ENCODE data around the gene XAF1. TPM values are rescaled to one million over a fixed set of nuclear protein-coding genes. Genes with fewer than 3 reads are reported as not detected.
"Not testable (repeated sequence)": the region's sequence is repeated elsewhere in the genome, so short reads cannot be mapped to it uniquely, and the experiment has no call there.

The XAF1 gene
- total and polyA plus RNA-seq, 8 donors, result 1.5 to 13.1 (median 8.1) TPM

DNA sequence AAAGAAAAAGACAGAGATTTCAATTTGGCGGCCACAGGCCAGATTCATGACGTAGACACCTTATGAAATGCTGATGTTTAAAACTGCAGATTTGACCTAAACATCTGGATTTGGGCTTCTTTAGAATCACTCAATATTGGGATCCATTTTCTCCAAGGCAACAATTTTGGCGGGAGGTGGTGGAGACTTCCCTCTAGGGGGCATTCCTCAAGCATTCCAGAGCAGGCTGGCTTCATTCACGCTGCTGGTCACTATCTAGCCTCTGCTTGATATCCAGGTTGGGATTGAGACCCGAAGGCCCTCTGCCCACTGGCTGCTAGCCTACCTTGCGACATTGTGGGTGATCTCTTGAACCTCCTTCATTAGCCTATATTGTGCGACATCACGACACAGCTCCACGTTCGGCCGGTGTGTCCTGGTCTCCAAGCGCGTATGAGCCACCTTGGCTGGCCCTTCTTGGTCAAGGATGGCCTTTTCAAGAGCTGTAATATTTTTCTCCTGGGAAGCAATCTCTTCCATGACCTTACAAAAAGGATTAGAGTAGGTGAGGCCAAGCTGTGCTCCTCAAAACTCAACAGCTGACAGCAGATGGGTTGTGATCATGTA is 44.7 kb downstream of the XAF1 start:
- H3K27ac ChIP-seq, result no peak overlapping the region
- intact Hi-C loops (cut with DNase I), result no loop called here
- no peaks in the 10 kb centered on the region for H3K36me3 ChIP-seq
- H3K27me3 ChIP-seq, result no peaks in the 10 kb centered on the region
- no peaks in the 10 kb centered on the region for H3K4me1 ChIP-seq
- H3K9me3 ChIP-seq, result no peaks in the 10 kb centered on the region
- DNase-seq (no peak), ATAC-seq (no peak), FAIRE-seq (no peak)
- TF ChIP-seq, protein P1, sequence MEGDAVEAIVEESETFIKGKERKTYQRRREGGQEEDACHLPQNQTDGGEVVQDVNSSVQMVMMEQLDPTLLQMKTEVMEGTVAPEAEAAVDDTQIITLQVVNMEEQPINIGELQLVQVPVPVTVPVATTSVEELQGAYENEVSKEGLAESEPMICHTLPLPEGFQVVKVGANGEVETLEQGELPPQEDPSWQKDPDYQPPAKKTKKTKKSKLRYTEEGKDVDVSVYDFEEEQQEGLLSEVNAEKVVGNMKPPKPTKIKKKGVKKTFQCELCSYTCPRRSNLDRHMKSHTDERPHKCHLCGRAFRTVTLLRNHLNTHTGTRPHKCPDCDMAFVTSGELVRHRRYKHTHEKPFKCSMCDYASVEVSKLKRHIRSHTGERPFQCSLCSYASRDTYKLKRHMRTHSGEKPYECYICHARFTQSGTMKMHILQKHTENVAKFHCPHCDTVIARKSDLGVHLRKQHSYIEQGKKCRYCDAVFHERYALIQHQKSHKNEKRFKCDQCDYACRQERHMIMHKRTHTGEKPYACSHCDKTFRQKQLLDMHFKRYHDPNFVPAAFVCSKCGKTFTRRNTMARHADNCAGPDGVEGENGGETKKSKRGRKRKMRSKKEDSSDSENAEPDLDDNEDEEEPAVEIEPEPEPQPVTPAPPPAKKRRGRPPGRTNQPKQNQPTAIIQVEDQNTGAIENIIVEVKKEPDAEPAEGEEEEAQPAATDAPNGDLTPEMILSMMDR (IDR thresholded peaks at IDR 0.05), result peak in 1 of 4 donors; percentile 9
- no peak overlapping the region for H3K4me3 ChIP-seq
- 82 to 83% methylated on average over 13 of the region's 13 CpGs for WGBS, 2 donors

DNA sequence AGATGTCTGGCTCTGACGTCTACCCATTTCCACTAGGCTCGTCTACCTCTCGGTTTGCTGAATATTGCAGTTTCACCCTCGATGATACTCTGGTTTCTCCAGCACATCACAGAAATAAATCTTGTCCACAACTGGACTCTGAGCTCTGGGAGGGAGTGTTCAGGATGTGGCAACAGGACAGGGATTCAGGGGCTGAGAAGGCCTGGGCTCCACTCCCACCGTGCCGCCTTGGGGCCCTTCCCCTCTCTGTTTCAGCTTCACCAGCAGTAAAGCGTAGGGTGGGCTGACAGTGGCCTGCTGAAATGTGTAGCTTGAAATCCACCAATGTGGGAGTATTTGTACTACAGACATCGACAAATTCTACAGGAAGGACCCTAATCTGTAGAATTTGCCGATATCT is 55.7 kb downstream of the XAF1 start:
- ATAC-seq, result no peak
- H3K4me1 ChIP-seq, result no peaks in the 10 kb centered on the region
- TF ChIP-seq, protein P1 (IDR thresholded peaks at IDR 0.05), result no peak
- no peak overlapping the region for H3K27ac ChIP-seq
- no peak overlapping the region for H3K4me3 ChIP-seq
- DNase-seq, result no peak
- H3K27me3 ChIP-seq, result no peaks in the 10 kb centered on the region
- no peaks in the 10 kb centered on the region for H3K36me3 ChIP-seq
- 74 to 80% methylated on average over 9 of the region's 9 CpGs for WGBS, 2 donors
- no peaks in the 10 kb centered on the region for H3K9me3 ChIP-seq
- no peak for FAIRE-seq
- intact Hi-C loops (cut with DNase I), result no loop called here

DNA sequence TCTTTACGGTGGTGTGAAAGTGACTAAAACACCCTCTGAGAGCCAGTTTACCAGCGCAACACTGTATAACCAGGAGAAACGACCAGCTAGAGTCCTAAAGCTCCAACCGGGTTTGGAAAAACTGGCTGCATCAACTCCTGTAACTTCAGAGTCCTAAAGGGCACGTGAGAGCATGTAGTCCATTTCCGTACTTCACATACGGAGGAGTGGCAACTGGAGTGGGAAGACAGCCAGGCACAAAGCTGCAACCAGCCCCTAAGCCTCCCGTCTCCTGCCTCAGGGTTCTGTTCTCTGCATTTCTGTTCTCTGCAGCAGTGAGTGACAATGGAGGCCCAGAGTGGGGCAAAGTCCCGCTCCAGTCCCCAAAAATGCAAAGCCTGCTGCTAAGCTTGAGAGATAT is 56.4 kb downstream of the XAF1 start:
- H3K27me3 ChIP-seq, result no peaks in the 10 kb centered on the region
- TF ChIP-seq, protein P1 (IDR thresholded peaks at IDR 0.05), result no peak
- intact Hi-C loops (cut with DNase I), result no loop called here
- FAIRE-seq, result no peak
- no peaks in the 10 kb centered on the region for H3K4me1 ChIP-seq
- H3K27ac ChIP-seq, result no peak overlapping the region
- H3K9me3 ChIP-seq, result no peaks in the 10 kb centered on the region
- no peak for ATAC-seq
- WGBS, 2 donors, result 56 to 60% methylated on average over 9 of the region's 9 CpGs
- no peak overlapping the region for H3K4me3 ChIP-seq
- no peaks in the 10 kb centered on the region for H3K36me3 ChIP-seq
- DNase-seq, result no peak

DNA sequence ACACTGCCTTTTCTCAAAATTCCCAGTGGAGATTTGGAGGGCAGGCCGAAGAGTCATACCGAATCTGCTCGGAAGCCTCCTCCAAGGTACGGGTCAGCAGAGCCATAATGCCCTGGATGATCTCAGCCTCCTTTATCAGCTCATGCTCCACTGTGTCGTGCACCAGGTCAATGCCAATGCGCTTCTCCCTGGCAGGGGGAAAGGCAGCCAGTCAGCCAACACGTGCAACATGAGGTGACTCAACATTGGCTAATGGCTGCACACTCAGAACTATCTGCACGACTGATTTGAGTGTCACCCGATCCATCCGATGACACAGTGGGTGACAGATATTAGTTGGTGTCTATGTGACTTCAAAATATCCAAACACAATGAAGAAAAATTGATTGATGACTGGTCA is 59.9 kb downstream of the XAF1 start:
- DNase-seq (no peak), ATAC-seq (no peak), FAIRE-seq (no peak)
- H3K4me3 ChIP-seq, result no peak overlapping the region
- H3K4me1 ChIP-seq, result no peaks in the 10 kb centered on the region
- no peaks in the 10 kb centered on the region for H3K27me3 ChIP-seq
- WGBS, 2 donors, result 73 to 77% methylated on average over 10 of the region's 10 CpGs
- no peak overlapping the region for H3K27ac ChIP-seq
- TF ChIP-seq, protein P1 (IDR thresholded peaks at IDR 0.05), result no peak
- intact Hi-C loops (cut with DNase I), result no loop called here
- H3K36me3 ChIP-seq, result no peaks in the 10 kb centered on the region
- H3K9me3 ChIP-seq, result no peaks in the 10 kb centered on the region

DNA sequence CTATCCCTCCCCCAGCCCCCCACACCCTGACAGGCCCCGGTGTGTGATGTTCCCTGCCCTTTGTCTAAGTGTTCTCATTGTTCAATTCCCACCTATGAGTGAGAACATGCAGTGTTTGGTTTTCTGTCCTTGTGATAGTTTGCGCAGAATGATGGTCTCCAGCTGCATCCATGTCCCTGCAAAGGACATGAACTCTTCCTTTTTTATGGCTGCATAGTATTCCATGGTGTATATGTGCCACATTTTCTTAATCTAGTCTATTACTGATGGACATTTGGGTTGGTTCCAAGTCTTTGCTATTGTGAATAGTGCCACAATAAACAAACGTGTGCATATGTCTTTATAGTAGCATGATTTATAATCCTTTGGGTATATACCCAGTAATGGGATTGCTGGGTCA is 60.5 kb downstream of the XAF1 start:
- H3K4me3 ChIP-seq; H3K9me3 ChIP-seq; ATAC-seq; H3K27me3 ChIP-seq; H3K36me3 ChIP-seq; FAIRE-seq; DNase-seq; H3K4me1 ChIP-seq; H3K27ac ChIP-seq; intact Hi-C loops (cut with DNase I): not testable (repeated sequence)
- 70 to 82% methylated on average over 3 of the region's 3 CpGs for WGBS, 2 donors

Data from pancreas (tissue), 10 donors.